Keratinocyte (primary cell): ENCODE data around the gene H1-8. TPM values are rescaled to one million over a fixed set of nuclear protein-coding genes. Genes with fewer than 3 reads are reported as not detected.

Experiments used
- DNase-seq: peaks from one replicate; pipeline ENCODE4 v3.0.0-alpha.2; 2011; ENCODE audit warnings: low read depth, missing footprints, low spot score
- FAIRE-seq: peaks from 2 replicates; lab custom pipeline; 2011; peaks lifted over from hg19 to GRCh38; lab: Jason Lieb, UNC
- H2AFZ ChIP-seq: 2 replicates; pipeline ENCODE4 v1.6.0; 2012; ENCODE audit warnings: low read length, control low read depth, inconsistent platforms; ENCODE audit not compliant: control insufficient read depth
- H3K27ac ChIP-seq: 2 replicates; pipeline ENCODE4 v1.5.1; 2011; ENCODE audit warnings: low read length; ENCODE audit not compliant: control insufficient read depth, insufficient read depth
- H3K27me3 ChIP-seq: 3 replicates; pipeline ENCODE4 v1.6.0; 2011; ENCODE audit warnings: low read length; ENCODE audit not compliant: control insufficient read depth, insufficient read depth; ENCODE audit errors: extremely low read depth
- H3K36me3 ChIP-seq, 2 experiments: 2 replicates in 1 of 2; 3 replicates in 1 of 2; pipeline ENCODE4 v1.5.1; 2011; ENCODE audit warnings: low read length in 2 of 2, mild to moderate bottlenecking in 1 of 2; ENCODE audit not compliant: control insufficient read depth in 2 of 2, insufficient read depth in 2 of 2; ENCODE audit errors: extremely low read depth in 1 of 2
- H3K4me1 ChIP-seq: 3 replicates; pipeline ENCODE4 v1.5.1; 2011; ENCODE audit warnings: low read length; ENCODE audit not compliant: control insufficient read depth, insufficient read depth; ENCODE audit errors: extremely low read depth
- H3K4me2 ChIP-seq: 3 replicates; pipeline ENCODE4 v1.6.0; 2011; ENCODE audit warnings: low read depth, low read length; ENCODE audit not compliant: control insufficient read depth, insufficient read depth; ENCODE audit errors: extremely low read depth
- H3K4me3 ChIP-seq, 3 experiments: fragments of 200-600 bp in 1 of 3; sonication (generic) in 1 of 3; 2 replicates in 2 of 3; 3 replicates in 1 of 3; pipeline ENCODE4 v1.5.1; 2011 to 2016; ENCODE audit warnings: low read length in 3 of 3, mild to moderate bottlenecking in 3 of 3, control low read depth in 2 of 3, inconsistent platforms in 1 of 3, low read depth in 1 of 3, mixed read lengths in 1 of 3, mixed run types in 1 of 3, moderate library complexity in 1 of 3; ENCODE audit not compliant: control insufficient read depth in 2 of 3, insufficient read depth in 2 of 3; ENCODE audit errors: extremely low read depth in 1 of 3
- H3K79me2 ChIP-seq: 2 replicates; pipeline ENCODE4 v1.6.0; 2012; ENCODE audit warnings: low read length; ENCODE audit not compliant: control insufficient read depth, insufficient read depth
- H3K9ac ChIP-seq: 3 replicates; pipeline ENCODE4 v1.6.0; 2011; ENCODE audit warnings: low read length; ENCODE audit not compliant: control insufficient read depth, insufficient read depth; ENCODE audit errors: extremely low read depth
- H3K9me1 ChIP-seq: 3 replicates; pipeline ENCODE4 v1.6.0; 2011; ENCODE audit warnings: low read length; ENCODE audit not compliant: control insufficient read depth, insufficient read depth; ENCODE audit errors: extremely low read depth
- H3K9me3 ChIP-seq: 2 replicates; pipeline ENCODE4 v1.5.1; 2012; ENCODE audit warnings: low read depth, low read length; ENCODE audit not compliant: control insufficient read depth
- H4K20me1 ChIP-seq: 3 replicates; pipeline ENCODE4 v1.6.0; 2011; ENCODE audit warnings: low read length; ENCODE audit not compliant: control insufficient read depth, insufficient read depth; ENCODE audit errors: extremely low read depth
- EZH2 ChIP-seq: IDR thresholded peaks from one replicate; pipeline ENCODE4 v1.6.1; 2012; ENCODE audit warnings: inconsistent platforms, mild to moderate bottlenecking, low read length, moderate library complexity
- dilution Hi-C: fragments of 300-500 bp; cut with MboI; formaldehyde crosslinking; loops from one replicate; pipeline ENCODE4 v1.7.0; 2020; ENCODE audit warnings: low sequenced_read_pairs; ENCODE audit not compliant: extremely low pct_ligation_motif_present
- polyA plus RNA-seq, 5 experiments: library from polyadenylated mRNA; depleted of rRNA in 3 of 5; stranded (reverse) in 3 of 5; stranded (forward) in 1 of 5; unstranded in 1 of 5; fragments of >200 nt; gene quantifications; 1 replicate in 1 of 5; 2 replicates in 3 of 5; 3 replicates in 1 of 5; pipeline versions ENCODE4 v1.2.1 to v1.2.3, GENCODE V29; 2011 to 2012; ENCODE audit warnings: missing spikeins in 2 of 5, low read depth in 1 of 5, low replicate concordance in 1 of 5
- TF ChIP-seq, protein P1 (sequence below), 3 experiments: IDR thresholded peaks in 1 of 3; conservative IDR thresholded peaks in 1 of 3; optimal IDR thresholded peaks in 1 of 3; 2 replicates in 2 of 3; 3 replicates in 1 of 3; pipeline versions ENCODE3 to v1.5.1; 2011; ENCODE audit warnings: low read length in 3 of 3, mild to moderate bottlenecking in 3 of 3, moderate library complexity in 2 of 3, control low read depth in 1 of 3, inconsistent platforms in 1 of 3; ENCODE audit not compliant: insufficient read depth in 2 of 3; ENCODE audit errors: extremely low read depth in 1 of 3

H1-8 gene
- polyA plus RNA-seq, 1 donor (not counting 4 experiments of a cell fraction or from before 2014, with no cell fraction given): not detected

- no peak for FAIRE-seq
- Histone ChIP-seq H3K4me2 (no peak overlapping the region), H4K20me1 (no peaks in the 10 kb centered on the region), H3K4me1 (no peaks in the 10 kb centered on the region), H3K9me1 (no peaks in the 10 kb centered on the region), H3K27ac (no peak overlapping the region), H3K36me3 (no peaks in the 10 kb centered on the region), H3K4me3 (no peak overlapping the region), H3K27me3 (peaks cover 3% of the 10 kb centered on the region), H2AFZ (no peak overlapping the region), H3K9ac (no peak overlapping the region), H3K9me3 (no peaks in the 10 kb centered on the region), H3K79me2 (no peaks in the 10 kb centered on the region)
- dilution Hi-C loops: no loop called here
- TF ChIP-seq EZH2: no peak
- TF ChIP-seq, protein P1, sequence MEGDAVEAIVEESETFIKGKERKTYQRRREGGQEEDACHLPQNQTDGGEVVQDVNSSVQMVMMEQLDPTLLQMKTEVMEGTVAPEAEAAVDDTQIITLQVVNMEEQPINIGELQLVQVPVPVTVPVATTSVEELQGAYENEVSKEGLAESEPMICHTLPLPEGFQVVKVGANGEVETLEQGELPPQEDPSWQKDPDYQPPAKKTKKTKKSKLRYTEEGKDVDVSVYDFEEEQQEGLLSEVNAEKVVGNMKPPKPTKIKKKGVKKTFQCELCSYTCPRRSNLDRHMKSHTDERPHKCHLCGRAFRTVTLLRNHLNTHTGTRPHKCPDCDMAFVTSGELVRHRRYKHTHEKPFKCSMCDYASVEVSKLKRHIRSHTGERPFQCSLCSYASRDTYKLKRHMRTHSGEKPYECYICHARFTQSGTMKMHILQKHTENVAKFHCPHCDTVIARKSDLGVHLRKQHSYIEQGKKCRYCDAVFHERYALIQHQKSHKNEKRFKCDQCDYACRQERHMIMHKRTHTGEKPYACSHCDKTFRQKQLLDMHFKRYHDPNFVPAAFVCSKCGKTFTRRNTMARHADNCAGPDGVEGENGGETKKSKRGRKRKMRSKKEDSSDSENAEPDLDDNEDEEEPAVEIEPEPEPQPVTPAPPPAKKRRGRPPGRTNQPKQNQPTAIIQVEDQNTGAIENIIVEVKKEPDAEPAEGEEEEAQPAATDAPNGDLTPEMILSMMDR (optimal IDR thresholded peaks at IDR 0.05 in 1 of 3, IDR thresholded peaks at IDR 0.05 in 1 of 3, conservative IDR thresholded peaks at IDR 0.05 in 1 of 3; ENCODE audit: extremely low read depth in 1 of 3, insufficient read depth in 2 of 3, low read length in 3 of 3): no peak
- no peak for DNase-seq
These were observed 7.9 kb upstream of the H1-8 start for GRCh38 chr3:129535075-129535474.

DNA sequence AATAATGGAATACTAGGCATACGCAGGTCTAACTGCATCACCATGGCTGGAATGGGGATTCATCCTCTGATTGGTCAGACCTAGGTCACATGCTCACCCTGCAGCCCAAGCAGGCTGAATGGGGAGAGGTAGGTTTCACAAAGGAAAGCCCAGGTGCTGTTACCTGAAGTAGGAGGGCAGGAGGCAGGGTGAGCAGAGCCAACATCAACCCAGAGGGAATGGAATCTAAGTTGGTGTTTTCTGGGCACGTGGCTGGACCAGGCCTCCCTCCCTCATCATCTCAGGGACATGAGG lies 6.7 kb upstream of the H1-8 start:
- Histone ChIP-seq H3K9me3 (no peaks in the 10 kb centered on the region), H3K4me1 (no peaks in the 10 kb centered on the region), H4K20me1 (no peaks in the 10 kb centered on the region), H3K27me3 (no peaks in the 10 kb centered on the region), H3K36me3 (no peaks in the 10 kb centered on the region), H3K9me1 (no peaks in the 10 kb centered on the region), H3K4me3 (no peak overlapping the region), H3K27ac (no peak overlapping the region), H2AFZ (no peak overlapping the region), H3K9ac (no peak overlapping the region), H3K4me2 (no peak overlapping the region), H3K79me2 (no peaks in the 10 kb centered on the region)
- TF ChIP-seq EZH2: no peak
- TF ChIP-seq, protein P1 (optimal IDR thresholded peaks at IDR 0.05 in 1 of 3, IDR thresholded peaks at IDR 0.05 in 1 of 3, conservative IDR thresholded peaks at IDR 0.05 in 1 of 3; ENCODE audit: extremely low read depth in 1 of 3, insufficient read depth in 2 of 3, low read length in 3 of 3): no peak
- FAIRE-seq: no peak
- no peak for DNase-seq
- dilution Hi-C loops: no loop called here
